ENCODE data around the gene PTPN11. TPM values are rescaled to one million over a fixed set of nuclear protein-coding genes. Genes with fewer than 3 reads are reported as not detected.

Gene PTPN11
- total and polyA plus RNA-seq, 2 of the 13 experiments (the other 11 are each of a cell fraction or from before 2014, with no cell fraction given): 30.0 to 63.5 TPM

GRCh38 chr12:112409064-112409905 lies 9.5 kb upstream of the PTPN11 start, which contains the start of gene RPL6 (continued):
- TF ChIP-seq ISL2 (CRISPR knock-in tag; IDR thresholded peaks at IDR 0.05) (peak; percentile 65), ELF3 (CRISPR knock-in tag; IDR thresholded peaks at IDR 0.05) (peak; percentile 54), SAFB2 (CRISPR knock-in tag; IDR thresholded peaks at IDR 0.05; ENCODE audit: borderline replicate concordance, low read depth) (no peak), SRSF1 (optimal IDR thresholded peaks at IDR 0.05; ENCODE audit: low read depth, low read length) (peak; percentile 75), KDM5A (IDR thresholded peaks at IDR 0.05; ENCODE audit: borderline replicate concordance, low read length) (peak; percentile 76), LCORL (IDR thresholded peaks at IDR 0.05) (no peak), LCORL (CRISPR knock-in tag; IDR thresholded peaks at IDR 0.05) (no peak; the same call in 1 of the 2 replicates), ZFY (CRISPR knock-in tag; IDR thresholded peaks at IDR 0.05) (peak; percentile 90), CHD2 (IDR thresholded peaks at IDR 0.05; ENCODE audit: low read depth, low read length) (no peak), HMGXB4 (CRISPR knock-in tag; IDR thresholded peaks at IDR 0.05; ENCODE audit: borderline replicate concordance in 1 of 2, low read depth in 1 of 2) (peak; percentile 86 to 89; a peak in 3 of 4 replicates), NR2F2 (IDR thresholded peaks at IDR 0.05; ENCODE audit: borderline replicate concordance, low read depth) (0 out of 2 replicates have a peak, but pooled peaks have one; percentile 37), TBX3 (IDR thresholded peaks at IDR 0.05; ENCODE audit: borderline replicate concordance) (no peak), HOMEZ (CRISPR knock-in tag; IDR thresholded peaks at IDR 0.05; ENCODE audit: low read depth) (peak; percentile 56; the same call in 1 of the 2 replicates), ZNF331 (CRISPR knock-in tag; IDR thresholded peaks at IDR 0.05) (no peak; the same call in none of the 2 replicates), PCBP2 (optimal IDR thresholded peaks at IDR 0.05; ENCODE audit: low read depth, low read length, poor library complexity, severe bottlenecking) (no peak), HOXA5 (CRISPR knock-in tag; IDR thresholded peaks at IDR 0.05) (peak; percentile 90; the same call in 1 of the 2 replicates), ZNF205 (CRISPR knock-in tag; IDR thresholded peaks at IDR 0.05) (peak; percentile 70; the same call in 1 of the 2 replicates), ZNF710 (CRISPR knock-in tag; IDR thresholded peaks at IDR 0.05; ENCODE audit: borderline replicate concordance) (no peak), CERS6 (CRISPR knock-in tag; IDR thresholded peaks at IDR 0.05) (no peak), STAG1 (CRISPR knock-in tag; IDR thresholded peaks at IDR 0.05) (no peak; the same call in 1 of the 2 replicates), E2F2 (CRISPR knock-in tag; IDR thresholded peaks at IDR 0.05; ENCODE audit: borderline replicate concordance) (no peak), ARNTL (CRISPR knock-in tag; IDR thresholded peaks at IDR 0.05) (peak; percentile 46; the same call in 1 of the 2 replicates)
